Erythroblast (primary cell): ENCODE results near the gene POLL.

Experiments
- GATA1 ChIP-seq: IDR thresholded peaks from 2 replicates; pipeline ENCODE4 v1.6.1; 2011; ENCODE audit warnings: low read depth, mild to moderate bottlenecking, control low read depth, low read length, moderate library complexity
- POLR2A ChIP-seq: IDR thresholded peaks from 2 replicates; pipeline ENCODE4 v1.6.1; 2011; ENCODE audit warnings: mild to moderate bottlenecking, low read length

- no peak for TF ChIP-seq POLR2A
- TF ChIP-seq GATA1, result no peak
Observed at GRCh38 chr10:101617102-101617823, 29.2 kb upstream of the POLL start.
